CD4-positive, alpha-beta T cell treated with Interleukin-6 for 4 hours (primary cell): ENCODE data around the gene TMEM9.

ENCODE experiments used
- DNase-seq: peaks from one replicate; pipeline ENCODE4 v3.0.0-alpha.2; 2020; ENCODE audit warnings: mixed read lengths

Gene TMEM9

DNA sequence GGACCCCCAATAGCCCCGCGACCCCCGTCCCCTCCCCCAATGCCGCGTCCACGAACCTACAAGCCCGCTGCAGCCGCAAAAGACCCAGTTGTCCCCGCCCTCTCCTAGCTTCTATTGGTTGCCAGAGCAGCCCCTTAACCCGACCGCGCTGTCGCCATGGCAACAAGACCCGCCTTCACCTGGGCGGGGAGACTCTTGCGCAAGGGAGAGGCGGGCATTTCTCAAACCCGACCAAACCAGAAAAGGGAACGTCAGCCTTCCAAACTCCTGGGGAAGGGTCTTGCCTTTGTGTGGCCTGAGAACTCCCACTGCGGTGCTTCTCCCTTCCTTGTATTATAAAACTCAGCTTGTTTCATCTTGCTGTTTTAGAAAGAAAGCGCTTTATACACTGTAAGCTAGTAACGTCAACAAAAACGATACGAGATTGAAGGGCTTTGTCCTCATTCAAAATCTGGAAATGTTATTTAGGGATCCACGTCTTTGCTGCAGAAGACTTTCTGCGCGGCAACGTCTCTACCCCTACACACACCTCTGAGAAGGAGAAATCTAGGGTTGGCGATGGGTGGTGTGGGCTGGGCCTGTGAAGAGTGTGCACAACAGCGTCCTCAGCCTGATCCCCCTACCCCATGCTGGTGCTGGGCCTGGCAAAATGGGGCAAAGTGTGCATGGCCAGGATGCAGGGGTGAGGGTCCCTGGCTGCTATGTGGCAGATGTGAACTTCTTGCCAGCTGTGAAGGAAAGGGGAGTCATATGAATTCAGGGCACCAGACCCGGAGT is at the start of gene TMEM9:
Gene TMEM9 (minus strand): TSS at position 86 of the 777 bp plus-strand sequence. CDS start 551 bp downstream, outside the sequence.
- DNase-seq, result peak; percentile 98

GRCh38 chr1:201198598-201198997 is 44.3 kb upstream of the TMEM9 start:
- no peak for DNase-seq

DNA sequence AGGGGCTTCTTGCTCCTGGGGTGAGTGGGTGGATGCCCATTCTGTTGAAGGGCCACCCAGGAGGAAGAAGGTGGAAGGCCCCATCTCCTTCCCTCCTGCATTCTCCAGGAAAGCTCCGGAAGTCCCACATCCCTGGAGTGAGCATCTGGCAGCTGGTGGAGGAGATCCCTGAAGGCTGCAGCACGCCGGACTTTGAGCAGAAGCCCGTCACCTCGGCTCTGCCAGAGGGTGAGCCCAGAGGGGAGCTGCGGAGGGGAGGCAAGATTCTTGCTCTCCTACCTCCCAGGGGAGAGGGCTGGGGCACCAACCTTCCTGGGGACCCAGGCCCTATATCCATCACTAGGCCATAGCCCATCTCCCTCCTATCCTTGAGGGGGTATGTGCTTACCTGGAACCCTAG is 39.8 kb upstream of the TMEM9 start:
- DNase-seq, result no peak

DNA sequence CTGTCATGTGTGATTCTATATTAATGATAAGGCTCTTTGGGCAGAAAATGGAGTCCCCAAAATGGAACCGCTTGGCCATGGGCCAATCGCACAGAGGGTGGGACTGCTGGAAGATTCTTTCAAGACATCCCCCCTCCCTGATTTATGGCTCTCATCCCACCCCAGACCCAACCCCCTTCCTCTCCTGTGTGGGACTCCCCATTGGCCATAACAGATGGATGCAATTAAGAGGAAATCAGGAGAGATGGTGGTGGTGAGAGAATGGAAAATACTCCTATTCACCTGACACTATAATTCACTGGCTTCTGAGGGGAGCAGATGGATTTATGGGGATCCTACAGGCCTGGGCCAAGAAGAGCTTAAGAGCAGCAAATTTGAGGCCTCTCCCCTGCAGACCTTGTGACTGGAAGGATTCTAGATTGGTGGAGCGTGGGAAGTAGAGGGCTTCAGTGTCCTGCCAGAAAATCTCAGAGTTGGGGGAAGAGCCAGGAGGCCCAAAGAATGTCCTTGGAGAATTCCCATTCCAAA is 38.1 kb upstream of the TMEM9 start:
- DNase-seq, result no peak

GRCh38 chr1:201191653-201192260 is 37.5 kb upstream of the TMEM9 start:
- DNase-seq, result no peak

GRCh38 chr1:201190624-201191051 is 36.4 kb upstream of the TMEM9 start, which contains the start of gene IGFN1:
IGFN1 (plus strand) TSS chr1:201190824; CDS start chr1:201193294, 2,470 bp downstream.
- no peak for DNase-seq

- no peak for DNase-seq
Measured at GRCh38 chr1:201190005-201190404, 35.7 kb upstream of the TMEM9 start.

DNA sequence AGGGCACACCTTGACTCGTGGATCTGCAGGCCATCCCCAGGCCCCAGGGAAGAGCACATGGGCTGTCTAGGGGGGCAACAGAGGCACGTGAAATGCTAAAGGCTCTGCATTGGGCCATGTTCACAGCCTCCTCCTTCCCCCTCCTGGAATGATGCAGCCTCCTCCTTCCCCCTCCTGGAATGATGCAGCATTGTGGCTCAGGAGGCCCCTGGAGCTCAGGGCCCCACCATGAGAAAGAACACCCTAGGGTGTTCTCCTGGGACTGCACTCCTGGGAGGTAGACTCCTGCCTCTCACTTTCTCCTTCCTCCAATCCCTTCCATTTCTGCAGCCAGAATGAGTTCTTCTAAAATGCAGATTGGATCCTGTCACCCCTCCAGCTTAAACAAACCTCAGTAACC is 34.8 kb upstream of the TMEM9 start:
- DNase-seq, result no peak

GRCh38 chr1:201186192-201186591 is 31.9 kb upstream of the TMEM9 start:
- no peak for DNase-seq

DNA sequence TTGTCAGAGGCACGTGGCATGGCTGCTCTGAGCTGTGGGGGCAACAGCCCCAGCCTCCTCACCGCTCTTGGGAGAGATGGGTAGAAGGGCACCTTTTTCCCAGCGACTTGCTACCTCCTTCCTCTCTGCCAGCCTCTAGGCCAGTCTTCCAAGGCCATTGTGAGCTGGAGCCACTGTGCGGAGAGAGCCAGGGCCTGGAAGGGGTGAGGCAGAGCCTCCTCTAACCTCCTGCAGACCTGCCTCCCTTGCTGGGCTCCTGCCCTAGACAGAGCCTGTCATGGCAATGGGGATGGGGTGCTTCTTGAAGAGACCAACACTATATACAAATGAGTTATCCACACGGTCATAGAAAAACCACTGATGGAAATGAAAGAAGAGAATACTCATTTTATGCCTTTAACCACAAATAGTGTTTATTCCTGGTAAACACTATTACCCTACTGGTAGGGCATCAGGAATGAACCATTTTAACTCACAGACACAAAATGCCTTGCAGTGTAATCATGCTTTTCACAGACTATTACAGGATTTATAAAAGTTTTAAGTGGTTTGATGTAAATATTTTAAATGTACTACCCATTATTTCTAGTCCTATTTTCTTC is 31.4 kb upstream of the TMEM9 start:
- DNase-seq, result no peak

- no peak for DNase-seq
Measured at GRCh38 chr1:201185123-201185453, 30.8 kb upstream of the TMEM9 start.

DNA sequence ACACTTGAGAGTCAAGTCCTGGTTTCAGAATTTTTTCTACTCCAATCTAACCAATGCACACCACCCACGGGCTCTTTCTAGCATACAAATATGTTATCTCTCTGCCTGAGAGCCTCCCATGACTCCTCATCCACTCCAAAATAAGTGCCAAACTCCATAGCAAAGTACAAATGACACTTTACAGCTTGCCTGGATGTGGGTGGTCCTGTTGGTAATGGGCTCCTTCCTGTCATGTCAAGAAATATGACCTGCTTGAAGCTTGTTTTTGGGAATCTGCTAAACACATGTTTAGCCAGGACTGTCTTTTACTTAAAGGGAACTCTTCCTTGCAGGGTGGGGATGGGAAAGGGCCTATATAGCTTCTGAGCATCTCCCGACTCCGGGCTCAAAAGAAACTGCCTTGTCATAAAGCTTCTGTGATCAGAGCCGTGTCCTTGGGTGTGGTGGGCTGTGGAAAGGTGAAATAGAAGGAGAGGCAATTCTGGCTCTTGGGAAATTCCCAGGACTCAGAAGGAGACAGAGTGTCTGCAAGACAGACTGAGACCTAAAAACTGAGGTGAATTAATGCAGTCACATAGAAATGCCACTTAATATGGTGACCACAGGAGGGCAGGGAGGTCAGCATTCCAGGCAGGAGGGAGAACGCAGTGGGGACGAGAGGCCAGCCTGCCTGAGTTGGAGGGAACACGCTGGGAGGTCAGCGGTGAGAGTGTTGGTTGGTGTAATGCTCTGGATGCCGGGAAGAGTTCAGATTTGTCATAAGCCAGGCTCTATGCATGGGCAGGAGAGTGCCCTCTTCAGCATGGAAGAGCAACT is 30.2 kb upstream of the TMEM9 start:
- no peak for DNase-seq

GRCh38 chr1:201183753-201184152 is 29.5 kb upstream of the TMEM9 start:
- no peak for DNase-seq

DNA sequence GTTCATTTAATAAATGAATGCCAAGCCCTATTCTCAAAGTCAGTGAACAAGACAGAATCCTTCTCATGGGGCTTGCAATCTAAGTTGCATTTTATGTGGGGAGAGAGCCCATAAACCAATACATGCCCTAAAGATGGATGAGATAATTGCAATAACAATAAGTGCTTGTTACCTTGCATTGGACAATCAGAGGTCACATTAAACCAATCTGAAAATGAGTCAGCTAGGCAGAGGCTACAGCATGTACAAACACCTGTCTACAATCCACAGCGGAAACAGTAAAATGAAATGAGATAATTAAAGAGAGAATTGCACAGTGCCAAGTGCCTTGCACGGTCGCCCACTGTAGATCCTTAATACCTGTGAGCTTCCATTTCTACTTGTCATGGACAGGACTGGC is 28.9 kb upstream of the TMEM9 start:
- no peak for DNase-seq

DNA sequence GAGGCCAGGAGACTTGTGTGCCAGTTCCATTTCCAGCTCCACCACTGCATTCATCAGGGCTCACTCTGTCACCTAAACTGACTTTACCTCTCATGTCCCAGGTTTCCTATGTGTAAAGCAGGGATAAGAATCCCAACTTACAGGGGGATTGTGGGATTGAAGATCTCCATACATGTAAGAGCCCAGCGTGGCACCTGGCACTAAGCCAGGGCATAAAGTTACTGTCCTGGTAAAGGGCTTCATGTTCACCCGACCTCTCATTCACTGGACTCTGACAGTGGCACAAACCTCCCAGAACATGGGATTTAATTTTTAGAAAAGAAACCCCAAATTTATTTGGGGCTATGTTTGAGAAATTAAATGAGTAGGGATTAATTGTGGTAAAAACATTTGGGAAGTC is 27.5 kb upstream of the TMEM9 start:
- DNase-seq, result no peak

DNA sequence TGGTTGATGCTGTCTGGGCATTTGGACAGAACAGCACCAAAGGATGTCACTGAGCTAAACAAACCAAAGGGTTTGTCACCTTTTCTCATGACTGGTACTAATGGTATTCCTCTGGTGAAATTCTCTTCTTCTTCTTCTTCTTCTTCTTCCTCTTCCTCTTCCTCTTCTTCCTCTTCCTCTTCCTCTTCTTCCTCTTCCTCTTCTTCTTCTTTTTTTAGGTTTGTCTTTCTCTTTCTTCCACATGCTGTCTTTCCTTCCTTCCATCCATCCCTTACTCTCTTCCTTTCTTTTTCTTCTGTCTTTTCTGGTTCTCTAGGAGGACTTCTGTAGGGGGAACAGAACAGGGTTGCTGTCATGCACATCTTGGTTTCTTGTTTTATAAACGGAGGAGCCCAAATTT is 27.0 kb upstream of the TMEM9 start:
- no peak for DNase-seq

- DNase-seq, result no peak
Measured at GRCh38 chr1:201180901-201181300, 26.6 kb upstream of the TMEM9 start.

DNA sequence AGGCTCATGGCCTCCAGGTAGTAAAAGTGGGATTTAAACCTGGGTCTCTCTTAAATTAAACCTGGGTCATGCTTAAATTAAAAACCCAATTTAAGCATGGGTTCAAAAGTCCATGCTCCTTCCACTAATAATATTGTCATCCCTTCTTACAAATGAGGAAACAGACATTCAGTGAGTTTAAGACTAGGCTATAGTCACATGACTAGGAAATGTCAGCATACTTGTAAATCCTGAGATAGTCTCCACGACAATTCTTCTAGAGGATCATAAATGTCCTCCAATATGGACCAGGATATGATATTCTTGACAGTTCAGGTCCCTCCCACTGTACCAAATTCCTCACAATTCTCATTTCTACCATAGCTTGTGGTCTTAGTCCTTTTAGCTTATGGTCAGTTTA is 25.9 kb upstream of the TMEM9 start:
- no peak for DNase-seq

DNA sequence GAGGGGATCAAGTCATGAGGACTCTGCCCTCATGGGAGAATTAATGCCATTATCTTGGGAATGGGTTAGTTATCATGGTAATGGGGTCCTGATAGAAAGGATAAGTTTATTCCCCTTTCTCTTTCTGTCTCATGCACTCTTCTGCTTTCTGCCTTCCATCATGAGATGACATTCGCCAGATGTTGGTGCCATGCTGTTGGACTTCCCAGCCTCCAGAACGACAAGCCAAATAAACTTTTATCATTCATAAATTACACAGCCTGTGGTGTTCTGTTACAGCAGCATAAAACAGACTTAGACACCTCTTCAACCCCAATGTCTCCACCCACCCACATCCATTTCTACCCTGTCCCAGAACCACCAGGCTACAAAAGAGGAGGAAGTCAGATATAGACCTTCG is 24.4 kb upstream of the TMEM9 start:
- no peak for DNase-seq

- DNase-seq, result no peak
Measured at GRCh38 chr1:201176940-201177339, 22.7 kb upstream of the TMEM9 start.

- DNase-seq, result no peak
Measured at GRCh38 chr1:201175820-201176500, 21.7 kb upstream of the TMEM9 start.

- DNase-seq, result no peak
Measured at GRCh38 chr1:201173736-201174135, 19.5 kb upstream of the TMEM9 start.
